GM18907 (cell line): ENCODE results near the gene TNFRSF18.

ENCODE experiments used
- ATAC-seq: cut with Tn5 transposase; IDR thresholded peaks from one replicate; pipeline ENCODE4 v1.9.1; 2021; ENCODE audit warnings: mild to moderate bottlenecking, moderate library complexity; ENCODE audit not compliant: unreplicated experiment

TNFRSF18 gene

DNA sequence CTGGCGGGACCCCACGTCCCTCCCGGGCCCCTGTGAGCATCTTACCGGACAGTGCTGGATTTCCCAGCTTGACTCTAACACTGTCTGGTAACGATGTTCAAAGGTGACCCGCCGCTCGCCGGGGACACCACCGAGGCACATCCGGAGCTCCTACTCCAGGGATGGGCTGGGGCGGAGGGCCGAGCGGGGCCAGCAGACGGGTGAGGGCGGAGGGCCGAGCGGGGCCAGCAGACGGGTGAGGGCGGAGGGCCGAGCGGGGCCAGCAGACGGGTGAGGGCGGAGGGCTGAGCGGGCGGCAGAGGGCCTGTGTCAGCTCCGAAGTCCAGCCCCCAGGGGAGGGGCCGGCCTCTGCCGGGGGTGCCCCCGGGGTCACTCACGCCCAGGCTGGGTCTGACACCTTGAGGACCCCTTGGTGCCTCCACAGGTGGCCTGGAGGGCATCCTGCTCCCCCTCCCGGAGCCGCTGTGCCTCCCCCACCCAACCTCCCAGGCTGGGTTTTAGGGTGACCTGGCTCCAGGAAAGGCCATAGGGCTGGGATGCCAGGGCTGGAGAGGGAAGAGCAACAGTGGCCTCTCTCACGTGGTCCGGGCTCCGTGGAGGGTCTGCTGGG is 38.4 kb downstream of the TNFRSF18 start:
- no peak for ATAC-seq

- ATAC-seq, result no peak
Measured at GRCh38 chr1:1167398-1167821, 39.0 kb downstream of the TNFRSF18 start.

DNA sequence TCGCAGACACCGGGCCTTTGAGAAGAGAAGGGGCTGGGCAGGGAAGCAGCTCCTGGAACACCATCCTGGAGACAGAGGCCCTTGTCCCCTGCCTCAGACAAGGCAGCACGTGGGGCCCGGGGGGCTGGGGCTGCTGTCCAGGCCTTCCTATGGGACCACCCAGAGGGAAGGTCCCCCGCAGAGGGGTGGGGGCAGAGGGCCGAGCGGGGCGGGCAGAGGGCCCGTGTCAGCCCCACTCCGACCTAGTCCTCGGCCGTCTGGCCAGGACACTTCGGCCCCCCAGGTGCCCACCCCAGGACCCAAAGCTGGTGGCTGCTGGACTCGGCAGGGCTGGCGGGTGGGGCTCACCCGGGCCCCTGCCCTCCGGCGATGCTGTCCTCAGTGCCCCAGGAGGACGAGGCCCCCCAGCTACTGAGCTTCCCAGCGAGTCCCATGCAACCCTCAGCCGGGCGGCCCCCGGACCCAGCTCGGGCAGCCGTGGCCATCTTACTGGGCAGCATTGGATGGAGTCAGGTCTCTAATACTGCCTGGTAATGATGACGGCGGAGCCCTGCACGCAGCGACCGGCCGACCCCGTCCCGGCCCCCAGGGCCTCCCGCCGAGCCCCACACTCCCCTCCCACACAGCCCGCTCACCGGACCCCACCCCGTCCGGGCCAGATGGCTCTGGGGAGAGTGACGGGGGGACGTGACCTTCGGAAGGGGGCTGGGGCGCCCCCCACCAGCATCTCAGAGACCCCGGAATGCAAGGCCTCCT is 39.6 kb downstream of the TNFRSF18 start:
- ATAC-seq, result no peak

DNA sequence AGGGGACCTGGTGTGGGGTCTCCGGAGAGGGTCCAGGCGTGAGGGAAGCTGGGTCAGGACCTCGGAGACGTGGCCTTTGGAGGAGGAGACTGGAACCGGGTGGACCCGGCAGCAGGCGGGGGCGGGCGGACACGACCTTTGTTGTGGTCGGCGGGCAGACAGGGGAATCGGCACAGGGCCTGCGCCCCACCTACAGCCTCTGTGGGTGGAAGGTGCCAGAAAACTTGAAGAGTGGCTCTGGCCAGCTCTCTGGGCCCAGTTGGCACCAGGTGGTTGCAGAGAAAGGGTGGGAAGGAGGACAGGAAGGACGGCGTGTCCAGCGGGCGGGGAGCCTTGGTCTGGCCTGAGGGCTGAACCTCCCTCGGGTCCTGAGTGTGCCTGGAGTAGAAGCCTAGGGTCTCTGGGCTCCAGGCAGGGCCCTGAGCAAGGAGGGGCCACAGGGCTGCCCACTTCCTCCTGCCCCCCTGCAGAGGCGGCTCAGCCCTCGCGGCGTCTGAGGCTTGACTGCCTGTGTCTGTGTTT is 40.4 kb downstream of the TNFRSF18 start:
- no peak for ATAC-seq

DNA sequence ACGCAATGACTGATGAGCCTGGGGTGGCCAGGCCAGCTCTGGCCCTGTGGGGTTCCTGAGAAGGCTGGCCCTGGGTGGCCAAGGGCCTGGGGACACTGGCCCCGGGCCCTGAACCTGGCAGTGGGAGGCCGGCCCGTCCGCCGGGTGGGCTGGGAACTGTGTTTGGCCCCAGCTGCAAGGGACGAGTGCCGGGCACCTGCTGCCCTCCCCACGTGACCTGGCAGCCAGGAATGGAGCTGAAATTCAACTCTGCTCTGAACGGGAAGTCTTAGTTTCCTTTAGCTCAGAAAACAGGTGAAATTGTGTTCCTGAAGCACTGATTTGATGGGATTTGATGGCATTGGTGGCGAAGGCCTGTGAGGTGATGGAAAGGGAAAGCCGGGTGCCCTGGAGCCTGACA is 40.9 kb downstream of the TNFRSF18 start:
- no peak for ATAC-seq

GRCh38 chr1:1164701-1165451 is 41.5 kb downstream of the TNFRSF18 start:
- ATAC-seq, result no peak

GRCh38 chr1:1164361-1164700 is 42.1 kb downstream of the TNFRSF18 start:
- no peak for ATAC-seq

DNA sequence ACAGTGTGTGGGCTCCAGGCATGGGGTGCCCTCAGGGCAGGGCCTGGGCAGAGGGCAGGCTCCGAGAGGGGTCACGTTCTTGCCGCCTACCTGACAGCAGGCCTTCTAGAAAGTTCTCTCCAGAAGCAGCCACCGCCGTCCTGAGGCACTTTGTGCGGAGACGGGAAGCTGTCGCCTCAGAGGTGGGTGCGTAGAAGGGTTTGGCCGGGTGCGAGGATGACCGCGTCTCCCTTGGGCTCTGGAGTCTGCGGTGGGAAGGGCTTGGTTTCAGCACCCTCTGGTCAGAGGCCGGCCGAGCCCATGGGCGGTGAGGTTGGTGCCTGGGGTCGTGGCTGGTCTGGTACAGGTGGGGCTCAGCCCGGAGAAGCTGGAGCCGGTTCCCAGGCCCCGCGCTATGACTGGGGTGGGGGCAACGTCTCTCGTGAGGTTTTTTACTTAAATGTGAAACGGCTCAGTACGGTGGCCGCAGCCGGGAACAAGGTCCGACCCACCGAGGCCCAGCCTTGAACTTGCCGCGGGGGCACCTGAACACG is 42.8 kb downstream of the TNFRSF18 start:
- ATAC-seq, result no peak

- ATAC-seq, result no peak
Measured at GRCh38 chr1:1162597-1163537, 43.5 kb downstream of the TNFRSF18 start.

GRCh38 chr1:1161683-1162079 is 44.7 kb downstream of the TNFRSF18 start:
- no peak for ATAC-seq

DNA sequence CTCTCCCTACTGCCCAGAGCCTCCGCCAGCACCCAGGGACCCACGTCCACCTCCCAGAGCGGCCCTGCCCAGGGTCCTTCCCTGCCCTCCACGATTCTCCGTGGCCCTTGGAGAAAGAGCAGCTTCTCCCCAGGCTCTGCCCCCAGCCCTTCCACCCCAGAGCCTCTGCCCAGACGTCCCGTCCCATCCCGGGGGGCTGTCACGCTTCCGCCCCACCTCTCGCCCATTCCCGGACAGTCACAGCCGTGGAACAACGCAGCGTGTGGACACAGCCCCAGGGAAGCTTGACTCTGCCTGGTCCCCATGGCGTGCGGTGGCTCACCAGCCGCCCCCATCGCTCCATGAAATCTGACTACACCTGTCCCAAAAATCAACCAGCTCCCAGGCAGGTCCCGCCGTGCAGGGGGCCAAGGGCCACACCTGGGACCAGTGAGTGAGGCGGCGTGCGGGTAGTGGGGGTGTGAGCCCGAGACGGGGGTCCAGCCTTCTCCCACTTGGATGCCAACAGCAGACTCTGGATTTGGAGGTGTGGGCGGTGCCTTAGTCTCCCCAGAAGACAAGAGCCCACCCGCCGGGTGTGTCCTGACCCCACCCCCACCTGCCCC is 45.2 kb downstream of the TNFRSF18 start:
- no peak for ATAC-seq

GRCh38 chr1:1160281-1160930 is 46.0 kb downstream of the TNFRSF18 start:
- ATAC-seq, result no peak

DNA sequence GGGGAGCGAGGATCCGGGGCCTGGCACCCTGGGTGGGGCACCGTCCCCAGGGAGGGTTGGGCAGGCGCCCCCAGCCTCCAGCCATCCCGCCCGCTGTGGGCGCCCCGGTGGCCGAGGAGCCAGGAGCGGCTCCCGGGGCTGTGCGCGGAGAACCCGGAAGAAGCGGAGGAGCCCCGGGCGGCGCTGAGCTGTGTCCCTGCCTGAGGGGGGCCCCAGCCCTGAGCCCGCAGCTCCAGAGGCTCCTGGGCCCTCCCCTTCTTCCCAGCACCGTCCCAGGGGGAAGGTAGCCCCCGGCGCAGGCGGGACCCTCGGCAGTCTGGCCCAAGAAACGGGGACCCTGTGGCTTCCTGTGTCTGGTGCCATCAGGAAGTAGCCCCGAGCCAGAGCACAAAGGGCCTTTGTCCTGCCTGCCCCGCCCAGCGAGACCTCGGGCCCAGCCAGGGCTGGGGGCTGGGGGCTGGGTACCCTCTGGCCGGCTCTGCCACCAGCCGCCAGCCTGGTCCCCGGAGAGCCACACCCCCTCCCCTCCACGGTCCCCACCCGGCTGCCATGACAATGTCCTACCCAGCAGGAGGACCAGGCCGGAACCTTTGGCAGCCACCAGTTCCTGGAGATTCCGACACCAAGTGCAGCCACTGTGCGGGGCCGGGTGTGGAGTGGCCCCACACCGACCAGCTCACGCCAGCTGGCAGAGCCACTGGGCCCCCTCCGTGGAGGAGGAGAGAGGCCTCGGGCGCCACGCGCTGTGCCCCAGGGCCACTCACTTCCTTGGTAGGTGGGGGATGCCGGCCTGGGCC is 48.3 kb downstream of the TNFRSF18 start:
- no peak for ATAC-seq

- ATAC-seq, result no peak
Measured at GRCh38 chr1:1157426-1157913, 48.9 kb downstream of the TNFRSF18 start.

DNA sequence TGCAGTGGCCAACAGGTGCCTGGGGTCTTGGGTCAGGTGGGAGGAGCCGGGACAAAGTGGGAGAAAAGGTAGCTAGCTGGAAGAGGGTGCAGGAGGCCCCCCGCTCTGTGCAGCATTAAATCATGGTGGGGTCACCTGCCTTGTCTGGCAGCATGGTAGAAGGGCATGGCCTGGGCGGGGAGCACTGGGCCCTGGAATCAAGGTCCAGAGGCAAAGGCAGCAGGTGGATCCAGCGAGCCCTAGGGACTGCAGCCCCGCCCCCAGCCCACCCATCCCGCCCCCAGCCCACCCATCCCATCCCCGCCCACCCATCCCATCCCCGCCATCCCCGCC is 49.4 kb downstream of the TNFRSF18 start:
- no peak for ATAC-seq

GRCh38 chr1:1156140-1157032 is 50.0 kb downstream of the TNFRSF18 start:
- no peak for ATAC-seq

GRCh38 chr1:1155258-1155657 is 51.1 kb downstream of the TNFRSF18 start:
- ATAC-seq, result no peak

GRCh38 chr1:1153874-1154273 is 52.5 kb downstream of the TNFRSF18 start:
- no peak for ATAC-seq
